ENCODE results near the gene CD200R1L. TPM values are rescaled to one million over a fixed set of nuclear protein-coding genes. Genes with fewer than 3 reads are reported as not detected.

The CD200R1L gene
- total RNA-seq, 2 experiments from 2014 or later, result not detected

DNA sequence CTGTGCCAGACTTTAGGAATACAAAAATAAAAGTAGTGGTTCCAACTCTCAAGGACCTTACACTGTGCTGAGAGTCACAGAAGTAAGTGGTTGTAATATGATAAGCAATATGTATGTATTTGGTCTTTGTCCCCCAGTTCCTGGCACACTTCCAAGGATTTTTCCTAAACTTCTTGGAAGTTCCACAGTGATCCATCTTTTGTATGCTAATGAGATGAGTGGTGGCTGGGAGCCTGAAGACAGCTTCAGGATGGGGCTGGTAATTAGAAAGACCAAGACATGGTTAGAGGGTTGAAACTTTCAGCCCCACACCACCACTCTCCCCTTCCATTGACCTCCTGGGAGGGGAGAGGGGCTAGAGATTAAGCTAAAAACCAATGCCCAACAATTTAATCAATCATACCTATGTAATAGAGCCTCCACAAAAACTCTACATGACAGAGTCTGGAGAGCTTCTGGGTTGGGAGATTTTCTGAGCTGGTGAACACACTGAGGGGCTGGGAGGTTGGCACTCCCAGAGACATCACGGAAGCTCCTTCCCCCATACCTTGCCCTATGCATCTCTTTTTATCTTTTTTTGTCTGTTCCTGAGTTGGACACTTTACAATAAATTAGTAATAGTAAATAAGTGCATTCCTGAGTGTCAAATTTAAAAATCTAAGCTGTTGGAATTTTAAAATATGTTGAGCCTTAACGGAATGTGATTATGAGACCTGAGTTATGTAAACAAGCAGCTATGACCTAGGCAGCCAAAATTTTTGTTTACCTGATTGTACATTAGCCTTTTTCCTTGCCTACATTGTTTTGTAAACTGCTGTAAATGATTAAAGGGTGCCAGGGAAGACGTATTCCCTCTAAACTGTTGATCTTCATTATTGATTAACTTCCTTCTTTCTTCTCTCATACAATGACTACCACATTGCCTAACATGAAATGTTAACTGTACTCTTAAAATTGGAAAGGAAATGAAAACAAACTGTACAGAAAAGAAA is 24.3 kb downstream of the CD200R1L start:
- H3K4me1 ChIP-seq (ENCODE audit: insufficient read depth, low read length, poor library complexity, severe bottlenecking), result no peaks in the 10 kb centered on the region
- BruUV-seq (replicated peaks), result no TSS peak
- TF ChIP-seq EZH2phosphoT487 (IDR thresholded peaks at IDR 0.05; ENCODE audit: borderline replicate concordance, low read depth, low read length), result no peak
- TF ChIP-seq, protein P1, sequence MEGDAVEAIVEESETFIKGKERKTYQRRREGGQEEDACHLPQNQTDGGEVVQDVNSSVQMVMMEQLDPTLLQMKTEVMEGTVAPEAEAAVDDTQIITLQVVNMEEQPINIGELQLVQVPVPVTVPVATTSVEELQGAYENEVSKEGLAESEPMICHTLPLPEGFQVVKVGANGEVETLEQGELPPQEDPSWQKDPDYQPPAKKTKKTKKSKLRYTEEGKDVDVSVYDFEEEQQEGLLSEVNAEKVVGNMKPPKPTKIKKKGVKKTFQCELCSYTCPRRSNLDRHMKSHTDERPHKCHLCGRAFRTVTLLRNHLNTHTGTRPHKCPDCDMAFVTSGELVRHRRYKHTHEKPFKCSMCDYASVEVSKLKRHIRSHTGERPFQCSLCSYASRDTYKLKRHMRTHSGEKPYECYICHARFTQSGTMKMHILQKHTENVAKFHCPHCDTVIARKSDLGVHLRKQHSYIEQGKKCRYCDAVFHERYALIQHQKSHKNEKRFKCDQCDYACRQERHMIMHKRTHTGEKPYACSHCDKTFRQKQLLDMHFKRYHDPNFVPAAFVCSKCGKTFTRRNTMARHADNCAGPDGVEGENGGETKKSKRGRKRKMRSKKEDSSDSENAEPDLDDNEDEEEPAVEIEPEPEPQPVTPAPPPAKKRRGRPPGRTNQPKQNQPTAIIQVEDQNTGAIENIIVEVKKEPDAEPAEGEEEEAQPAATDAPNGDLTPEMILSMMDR (conservative IDR thresholded peaks at IDR 0.05; ENCODE audit: low read length), result no peak
- intact Hi-C loops (cut with micrococcal nuclease; ENCODE audit: unreplicated experiment), result no loop called here
- H3K9me2 ChIP-seq (ENCODE audit: insufficient read depth, low read length), result no peaks in the 10 kb centered on the region
- no peaks in the 10 kb centered on the region; the same call in 1 of the 2 replicates for H3K36me3 ChIP-seq (ENCODE audit: insufficient read depth, low read length)
- no peaks in the 10 kb centered on the region for H3K79me2 ChIP-seq (ENCODE audit: insufficient read depth, low read depth, low read length)
- no peaks in the 10 kb centered on the region for H4K20me1 ChIP-seq (ENCODE audit: insufficient read depth, low read length)
- DNase-seq (ENCODE audit: low spot score), result no peak
- H3K4me2 ChIP-seq (ENCODE audit: low read length), result no peak overlapping the region
- H3K4me3 ChIP-seq (ENCODE audit: low read depth, low read length, poor library complexity, severe bottlenecking), result no peak overlapping the region
- H3K9me3 ChIP-seq (ENCODE audit: low read length), result peaks cover 6% of the 10 kb centered on the region; the same call in 1 of the 2 replicates
- POLR2A ChIA-PET, result interaction anchor here (0.6 to 1.0 kb wide), 3 partner anchors 12 to 686 kb away, joined by 3 to 4 read pairs (median 3); no protein-coding TSS in a partner anchor
- no peak overlapping the region for H3K27ac ChIP-seq (ENCODE audit: low read depth, low read length, poor library complexity, severe bottlenecking)
- CTCF ChIA-PET (ENCODE audit: unreplicated experiment), result no interaction called here
- no peak overlapping the region for H2AFZ ChIP-seq (ENCODE audit: low read length)

DNA sequence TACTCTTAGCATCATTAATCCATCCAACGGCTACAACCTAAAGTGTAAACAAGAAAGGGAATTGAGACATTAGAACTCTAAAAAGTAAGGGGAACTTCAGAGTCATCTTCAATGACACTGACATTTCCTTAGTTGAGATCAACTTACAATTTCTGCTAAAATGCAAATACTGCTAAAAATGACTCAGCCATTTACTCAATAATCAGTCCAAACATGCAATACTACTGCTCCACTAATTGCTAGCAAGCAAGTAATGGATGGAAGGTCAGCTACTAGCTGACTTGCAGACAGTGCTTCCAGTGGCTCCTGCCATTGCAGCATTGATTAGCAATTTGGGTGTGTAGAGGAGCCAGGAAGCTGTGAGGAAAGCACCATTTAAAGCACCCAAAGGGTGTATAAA is 28.4 kb downstream of the CD200R1L start:
- CTCF ChIA-PET (ENCODE audit: unreplicated experiment), result no interaction called here
- no peaks in the 10 kb centered on the region for H3K9me2 ChIP-seq (ENCODE audit: insufficient read depth, low read length)
- H3K4me1 ChIP-seq (ENCODE audit: insufficient read depth, low read length, poor library complexity, severe bottlenecking), result peaks cover 17% of the 10 kb centered on the region
- BruUV-seq (replicated peaks), result no TSS peak
- no peak overlapping the region for H3K4me2 ChIP-seq (ENCODE audit: low read length)
- no peaks in the 10 kb centered on the region; the same call in 1 of the 2 replicates for H3K36me3 ChIP-seq (ENCODE audit: insufficient read depth, low read length)
- no peak for DNase-seq (ENCODE audit: low spot score)
- TF ChIP-seq, protein P1 (conservative IDR thresholded peaks at IDR 0.05; ENCODE audit: low read length), result no peak
- TF ChIP-seq EZH2phosphoT487 (IDR thresholded peaks at IDR 0.05; ENCODE audit: borderline replicate concordance, low read depth, low read length), result no peak
- peaks cover 6% of the 10 kb centered on the region; the same call in 1 of the 2 replicates for H3K9me3 ChIP-seq (ENCODE audit: low read length)
- no peak overlapping the region for H3K27ac ChIP-seq (ENCODE audit: low read depth, low read length, poor library complexity, severe bottlenecking)
- no peak overlapping the region for H2AFZ ChIP-seq (ENCODE audit: low read length)
- no peaks in the 10 kb centered on the region for H3K79me2 ChIP-seq (ENCODE audit: insufficient read depth, low read depth, low read length)
- H3K4me3 ChIP-seq (ENCODE audit: low read depth, low read length, poor library complexity, severe bottlenecking), result no peak overlapping the region
- no peaks in the 10 kb centered on the region for H4K20me1 ChIP-seq (ENCODE audit: insufficient read depth, low read length)
- intact Hi-C loops (cut with micrococcal nuclease; ENCODE audit: unreplicated experiment), result no loop called here
- POLR2A ChIA-PET, result interaction anchor here (0.7 to 1.0 kb wide), 2 partner anchors 11 to 72 kb away, joined by 3 read pairs; no protein-coding TSS in a partner anchor

Measured in OCI-LY7 (cell line).